ENCODE data around the gene MRPL53.
"Not testable (repeated sequence)": the region's sequence is repeated elsewhere in the genome, so short reads cannot be mapped to it uniquely, and the experiment has no call there.

Gene MRPL53

DNA sequence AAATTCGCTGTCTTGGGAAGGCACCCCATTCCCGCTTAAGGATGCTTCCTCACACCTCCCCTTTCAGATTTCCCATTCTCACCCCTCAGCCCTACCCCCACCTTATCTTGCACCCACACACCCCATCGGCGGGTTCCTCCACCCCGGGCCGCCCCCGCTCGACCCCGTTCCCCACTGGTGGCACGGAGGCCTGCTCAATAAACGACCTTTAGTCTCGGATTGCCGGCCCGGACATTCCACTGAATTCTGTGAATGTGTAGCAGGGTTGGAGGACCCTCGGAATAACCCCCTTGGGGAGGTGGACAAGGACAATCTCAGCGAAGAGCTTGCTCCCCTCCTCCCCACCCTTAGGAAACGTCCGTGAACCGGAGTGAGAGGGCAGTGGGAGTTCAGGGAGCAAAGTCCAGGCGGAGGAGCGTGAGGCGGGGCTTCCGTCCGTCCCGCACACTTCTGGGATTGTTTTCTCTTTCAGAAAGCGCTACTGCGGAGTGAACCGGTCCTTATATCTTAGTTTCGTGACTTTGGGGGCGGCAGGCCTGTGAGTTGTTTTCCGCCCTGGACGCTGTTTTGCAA, 29.8 kb upstream of the MRPL53 start:
- peak; percentile 48 for DNase-seq

DNA sequence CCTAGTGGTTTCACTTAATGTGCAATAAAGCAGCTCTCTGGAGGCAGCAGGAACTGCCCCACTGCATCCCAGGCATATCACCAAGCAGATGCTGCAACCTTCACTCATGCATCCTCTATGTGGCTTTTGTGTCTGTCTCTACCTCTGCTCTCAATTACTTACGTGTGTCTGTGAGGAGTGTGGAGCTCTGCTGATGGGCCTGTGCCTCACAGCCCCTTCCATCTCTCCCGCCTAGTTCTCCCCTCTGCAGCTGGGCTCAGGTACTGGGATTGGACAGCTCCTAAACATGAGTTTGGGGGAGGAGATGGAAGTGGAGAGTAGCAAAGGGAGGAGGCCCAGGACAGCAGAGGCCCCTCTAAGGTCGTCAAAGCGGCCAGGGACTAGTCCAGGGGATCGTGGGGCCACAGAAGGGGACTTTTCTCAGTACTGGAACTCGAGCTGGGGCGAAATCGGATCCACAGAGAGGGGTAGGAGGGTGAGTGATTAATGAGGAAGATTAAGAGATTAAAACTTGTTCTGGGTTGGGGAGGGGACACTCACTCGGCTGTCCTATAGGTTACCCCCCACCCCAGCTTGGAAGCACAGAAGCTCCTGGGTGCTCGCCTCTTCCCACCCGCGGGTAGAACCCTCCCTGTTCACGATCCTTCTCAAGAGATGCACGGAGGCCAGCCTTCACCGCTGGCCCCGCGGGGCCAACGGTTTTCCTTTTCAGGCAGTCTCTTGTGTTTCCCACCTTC, 29.0 kb upstream of the MRPL53 start:
- DNase-seq: peak; percentile 43

DNA sequence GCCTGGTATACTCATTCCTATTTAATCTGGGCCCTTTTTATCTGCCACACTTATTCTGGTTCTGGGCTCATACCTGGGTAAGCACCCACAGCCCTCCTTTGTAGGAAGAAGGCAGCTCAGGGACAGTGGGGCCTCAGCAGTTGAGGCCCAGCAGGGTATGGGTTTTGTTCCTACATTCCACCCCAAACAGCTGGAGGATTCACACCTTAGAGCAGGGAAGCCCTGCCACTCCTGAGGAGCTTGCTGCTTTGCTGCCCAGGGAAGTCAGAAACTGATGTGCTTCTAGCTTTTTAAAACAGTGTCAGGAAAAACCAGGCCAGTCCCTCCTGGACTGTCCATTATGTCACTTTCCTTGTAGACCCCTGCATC, 28.1 kb upstream of the MRPL53 start:
- no peak for DNase-seq

DNA sequence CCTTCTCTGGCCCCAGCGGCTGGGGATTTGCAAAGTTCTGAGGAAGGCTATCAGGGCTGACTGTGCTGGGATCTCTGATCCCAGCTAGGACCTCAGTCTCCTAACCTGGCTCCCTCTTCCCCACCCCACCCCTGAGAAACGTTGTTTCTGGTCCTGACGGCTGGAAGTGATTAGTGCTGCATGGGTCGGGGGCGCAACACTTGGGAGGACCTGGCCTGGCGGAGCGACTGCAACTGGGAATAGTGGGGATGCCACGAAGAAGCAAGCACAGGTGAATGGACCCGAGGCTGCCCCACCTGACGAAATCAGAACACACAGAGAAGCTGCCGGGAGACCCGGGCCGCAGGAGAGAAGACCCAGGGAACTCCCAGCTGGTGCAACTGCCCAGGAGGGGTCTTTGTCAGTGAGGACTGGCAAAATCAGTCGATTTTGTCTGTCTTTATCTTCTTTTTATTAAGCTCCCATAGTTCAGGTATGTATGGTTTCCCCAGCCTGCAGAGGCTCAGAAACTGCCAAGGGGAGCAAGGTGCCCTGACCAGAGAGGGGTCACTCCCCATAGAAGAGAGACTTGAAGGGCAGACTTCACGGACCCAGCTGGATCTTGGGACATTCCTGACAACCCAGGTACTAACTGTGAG, 27.6 kb upstream of the MRPL53 start:
- no peak for DNase-seq

DNA sequence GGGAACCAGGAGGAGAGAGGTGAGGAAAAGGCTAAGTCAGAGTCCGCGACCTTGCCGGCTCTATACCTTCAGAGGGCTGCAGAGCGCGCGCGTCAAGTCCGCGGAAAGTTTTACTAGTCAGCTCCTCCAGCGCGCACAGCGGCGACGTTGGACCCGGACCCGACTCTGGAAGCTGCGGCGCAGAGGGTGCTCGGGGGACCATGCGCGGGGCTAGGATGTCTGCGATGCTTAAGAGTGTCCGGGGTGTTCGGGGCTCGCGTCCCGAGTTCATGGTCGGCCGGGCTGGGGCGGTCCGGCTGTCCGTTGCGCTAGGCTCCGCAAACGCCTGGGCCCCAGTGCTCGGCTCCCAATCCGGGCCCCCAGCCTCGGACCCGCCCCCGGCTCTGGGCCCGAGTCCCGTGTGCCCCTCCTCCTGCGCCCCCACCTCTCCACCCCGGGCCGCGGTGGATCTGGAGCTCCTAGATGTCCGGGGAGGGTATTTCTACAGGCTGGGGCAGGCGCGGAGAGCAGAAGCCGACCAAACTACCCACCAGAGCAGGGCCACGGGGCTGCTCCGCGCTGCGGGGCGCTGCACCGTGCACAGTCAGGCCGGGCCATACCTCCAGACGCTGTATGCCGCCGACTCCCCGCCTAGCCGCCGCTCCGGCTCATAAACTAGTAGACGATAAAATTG, 26.9 kb upstream of the MRPL53 start, which contains the start of gene LBX2:
Gene LBX2 (minus strand): TSS at position 337 of the 673 bp plus-strand sequence. CDS start 66 bp downstream, at position 271.
- peak; percentile 66 for DNase-seq

DNA sequence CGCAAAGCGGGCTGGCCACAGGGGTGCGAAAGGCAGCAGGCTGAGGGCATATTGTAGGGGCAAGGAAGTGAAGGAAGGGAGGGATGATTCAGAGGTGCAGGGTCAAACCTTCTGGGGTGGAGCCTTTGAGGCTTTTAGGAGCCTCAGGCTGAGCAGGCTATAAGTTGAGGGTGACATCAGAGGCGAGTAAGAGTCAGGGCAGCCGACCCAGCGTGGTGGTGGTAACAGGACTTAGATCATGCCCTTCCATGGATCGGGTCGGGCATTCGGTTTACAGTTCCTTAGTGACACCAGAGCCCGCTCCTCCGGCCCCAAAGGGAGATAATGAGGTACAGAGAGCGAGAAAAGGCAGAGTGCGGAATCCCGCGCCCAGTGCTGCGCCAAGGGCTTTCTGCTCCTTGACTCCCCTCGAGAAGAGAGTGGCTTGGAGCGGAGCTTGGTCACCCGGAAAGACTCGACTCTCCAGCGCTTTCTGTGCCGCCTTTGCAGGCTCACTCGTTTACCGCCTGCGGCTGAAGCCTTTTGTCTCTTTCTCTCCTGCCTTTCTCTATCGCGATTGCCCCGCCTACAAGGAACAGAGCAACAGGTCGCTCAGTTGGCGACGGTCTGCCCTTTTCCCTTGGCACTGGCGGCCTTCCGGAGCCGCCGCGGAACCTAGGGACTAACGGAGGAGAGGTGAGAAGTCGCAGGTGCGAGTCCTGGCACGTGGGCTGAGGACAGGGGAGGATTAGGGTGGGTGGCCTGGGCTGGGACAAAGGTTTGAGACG, 26.2 kb upstream of the MRPL53 start:
- peak; percentile 77 for DNase-seq

DNA sequence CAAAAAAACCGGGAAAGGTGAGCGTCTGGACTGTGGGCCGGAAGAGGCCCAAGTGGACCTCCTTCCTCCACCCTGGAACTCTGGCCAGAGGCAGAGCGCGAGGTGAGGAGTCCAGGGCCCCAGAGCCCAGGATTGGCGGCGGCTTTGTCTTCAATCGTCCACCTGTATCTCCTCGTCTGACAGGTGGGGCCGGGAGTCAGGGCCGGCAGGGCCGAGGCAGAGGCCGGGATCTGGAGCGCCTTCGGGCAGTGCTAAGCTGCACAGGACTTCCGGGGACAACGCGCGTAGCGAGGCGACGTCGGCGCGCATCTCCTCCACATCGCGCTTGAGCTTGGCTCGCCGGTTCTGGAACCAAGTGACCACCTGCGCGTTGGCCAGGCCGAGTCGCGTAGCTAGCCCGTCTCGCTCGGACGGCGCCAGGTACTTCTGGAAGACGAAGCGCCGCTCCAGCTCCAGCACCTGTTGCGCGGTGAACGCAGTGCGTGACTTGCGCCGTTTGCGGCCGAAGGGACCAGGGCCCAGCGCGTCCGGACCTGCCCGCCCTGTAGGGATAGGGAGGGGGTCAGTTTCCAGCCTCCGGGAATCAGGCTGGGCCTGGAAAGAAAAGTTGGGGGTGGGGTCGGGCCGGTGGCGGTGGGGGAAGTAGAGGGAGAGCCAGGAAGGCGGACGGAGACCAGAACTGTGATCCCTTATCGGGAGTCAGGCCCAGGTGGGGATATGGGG, 25.5 kb upstream of the MRPL53 start:
- peak; percentile 53 for DNase-seq

DNA sequence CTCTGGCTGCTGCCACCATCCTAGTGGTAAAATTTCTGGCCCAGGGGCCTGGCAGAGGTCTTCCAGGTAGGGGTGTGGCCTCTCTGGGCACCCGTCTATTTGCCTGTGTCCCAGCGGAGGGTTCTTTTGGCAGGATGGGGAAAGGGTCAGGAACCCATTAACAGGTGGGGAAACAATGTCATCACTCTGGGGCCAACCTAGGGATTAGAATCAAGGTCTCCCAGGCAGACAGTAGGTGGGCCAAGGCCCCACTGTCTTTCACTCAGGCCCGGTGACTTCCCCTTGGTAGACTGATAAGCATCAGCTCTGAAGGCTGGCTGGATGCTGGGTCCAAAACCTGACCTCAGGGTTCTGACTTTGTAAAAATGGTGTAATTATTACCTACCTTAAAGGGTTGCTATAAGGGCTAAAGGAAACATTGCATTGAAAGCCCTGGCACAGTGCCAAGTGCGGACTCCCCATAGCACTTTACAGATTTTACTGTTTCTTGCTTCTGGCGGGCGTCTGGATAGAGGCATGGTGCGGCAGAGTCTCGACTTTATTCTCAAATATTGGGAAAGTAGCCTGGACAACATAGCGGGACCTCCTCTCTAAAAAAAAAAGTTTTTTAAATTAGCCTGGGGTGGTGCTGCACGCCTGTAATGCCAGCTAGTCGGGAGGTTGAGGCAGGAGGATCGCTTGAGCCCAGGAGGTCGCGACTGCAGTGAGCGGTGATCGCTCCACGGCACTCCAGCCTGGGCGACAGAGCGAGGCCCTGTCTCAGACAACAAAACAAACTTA, 24.7 kb upstream of the MRPL53 start:
- no peak for DNase-seq

DNA sequence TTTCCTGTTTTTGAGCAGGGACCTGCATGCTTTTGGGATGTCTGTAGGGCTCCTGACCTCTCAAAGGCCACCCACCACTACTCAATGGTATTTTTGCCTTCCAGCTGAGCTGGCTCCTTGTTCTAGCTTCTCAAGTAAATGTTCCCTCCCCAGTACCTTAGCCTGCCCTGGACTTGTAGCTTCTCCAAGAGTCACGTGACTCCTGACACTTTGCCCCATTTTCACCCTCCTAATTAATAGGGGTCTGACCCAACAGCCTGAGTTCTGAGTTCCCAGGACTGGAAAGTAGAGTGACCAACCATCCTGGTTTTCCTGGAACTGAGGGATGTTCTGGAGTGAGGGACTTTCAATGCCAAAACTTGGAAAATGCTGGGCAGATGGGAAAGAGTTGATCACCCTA, 23.0 kb upstream of the MRPL53 start:
- DNase-seq: no peak

DNA sequence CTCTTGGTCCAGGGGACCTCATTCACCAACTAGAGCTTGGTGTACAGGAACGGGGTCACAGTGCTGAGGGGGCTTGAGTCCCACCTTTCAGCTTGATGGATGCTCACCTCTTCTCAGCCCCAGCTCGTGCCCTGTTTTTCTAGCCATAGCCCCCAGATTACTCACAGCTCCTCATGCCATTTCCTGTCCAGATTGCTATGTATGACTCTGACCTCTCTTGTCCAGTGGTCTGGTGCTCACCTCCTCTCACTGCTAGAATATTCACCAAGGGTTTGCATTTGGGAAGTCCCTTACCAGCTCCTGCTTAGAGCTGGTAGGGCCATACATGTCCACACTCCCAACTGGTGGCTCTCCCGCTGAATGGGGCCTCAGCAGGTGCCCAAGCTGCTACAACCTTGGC, 21.1 kb upstream of the MRPL53 start:
- no peak for DNase-seq

DNA sequence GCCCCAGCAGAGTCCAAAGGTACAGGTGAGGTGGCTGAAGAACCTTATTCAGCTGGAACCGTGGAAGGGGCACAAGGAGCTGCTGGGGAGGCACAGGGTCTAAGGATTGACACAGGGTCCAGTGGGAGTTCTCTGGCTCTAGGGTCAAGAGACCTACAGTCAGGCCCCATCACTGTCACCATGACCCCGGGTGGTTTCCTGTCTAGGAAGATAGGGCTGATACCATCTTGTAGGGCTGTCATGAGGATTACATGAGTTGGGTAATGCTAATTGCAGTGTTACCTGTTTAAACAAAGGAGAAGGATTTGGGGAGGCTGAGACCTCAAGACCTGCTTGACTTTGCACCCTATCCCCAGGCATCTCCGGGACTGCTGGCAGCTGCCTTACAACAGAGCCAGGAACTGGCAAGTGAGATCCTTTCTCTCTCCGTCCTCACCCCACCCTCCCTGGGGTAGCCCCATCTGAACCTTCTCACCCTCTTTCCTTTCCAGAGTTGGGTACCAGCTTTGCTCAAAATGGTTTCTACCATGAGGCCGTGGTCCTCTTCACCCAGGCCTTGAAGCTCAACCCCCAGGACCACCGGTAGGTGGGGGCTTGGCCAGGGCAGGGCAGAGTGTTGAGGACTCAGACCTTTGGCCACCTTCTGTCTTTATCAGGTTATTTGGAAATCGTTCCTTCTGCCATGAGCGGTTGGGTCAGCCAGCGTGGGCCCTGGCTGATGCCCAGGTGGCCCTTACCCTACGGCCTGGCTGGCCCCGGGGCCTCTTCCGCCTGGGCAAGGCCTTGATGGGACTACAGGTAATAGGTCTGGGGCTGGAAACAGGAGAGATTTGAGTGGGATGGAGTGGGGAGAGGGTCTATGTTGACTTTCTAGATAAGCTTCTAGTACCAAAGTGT, 19.4 kb upstream of the MRPL53 start:
- no peak for DNase-seq

DNA sequence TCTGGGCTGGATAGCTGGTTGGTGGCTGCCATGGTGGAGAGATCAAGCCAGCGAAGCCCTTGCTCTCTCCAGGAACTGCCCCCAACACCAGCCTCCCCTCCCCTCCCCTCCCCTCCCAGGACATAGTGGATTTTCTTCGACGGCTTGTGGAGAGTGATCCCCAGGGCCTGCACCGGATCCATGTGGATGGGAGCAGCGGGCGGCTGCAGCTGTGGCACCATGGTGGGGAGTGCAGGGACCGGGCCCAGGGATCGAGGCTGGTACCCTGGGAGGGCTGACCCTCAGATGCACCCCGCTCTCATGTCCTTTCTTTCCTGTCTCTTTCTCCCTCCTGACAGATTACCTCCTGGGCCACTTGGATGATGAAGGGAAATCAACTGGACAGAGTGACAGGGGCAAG, 17.4 kb upstream of the MRPL53 start:
- no peak for DNase-seq

DNA sequence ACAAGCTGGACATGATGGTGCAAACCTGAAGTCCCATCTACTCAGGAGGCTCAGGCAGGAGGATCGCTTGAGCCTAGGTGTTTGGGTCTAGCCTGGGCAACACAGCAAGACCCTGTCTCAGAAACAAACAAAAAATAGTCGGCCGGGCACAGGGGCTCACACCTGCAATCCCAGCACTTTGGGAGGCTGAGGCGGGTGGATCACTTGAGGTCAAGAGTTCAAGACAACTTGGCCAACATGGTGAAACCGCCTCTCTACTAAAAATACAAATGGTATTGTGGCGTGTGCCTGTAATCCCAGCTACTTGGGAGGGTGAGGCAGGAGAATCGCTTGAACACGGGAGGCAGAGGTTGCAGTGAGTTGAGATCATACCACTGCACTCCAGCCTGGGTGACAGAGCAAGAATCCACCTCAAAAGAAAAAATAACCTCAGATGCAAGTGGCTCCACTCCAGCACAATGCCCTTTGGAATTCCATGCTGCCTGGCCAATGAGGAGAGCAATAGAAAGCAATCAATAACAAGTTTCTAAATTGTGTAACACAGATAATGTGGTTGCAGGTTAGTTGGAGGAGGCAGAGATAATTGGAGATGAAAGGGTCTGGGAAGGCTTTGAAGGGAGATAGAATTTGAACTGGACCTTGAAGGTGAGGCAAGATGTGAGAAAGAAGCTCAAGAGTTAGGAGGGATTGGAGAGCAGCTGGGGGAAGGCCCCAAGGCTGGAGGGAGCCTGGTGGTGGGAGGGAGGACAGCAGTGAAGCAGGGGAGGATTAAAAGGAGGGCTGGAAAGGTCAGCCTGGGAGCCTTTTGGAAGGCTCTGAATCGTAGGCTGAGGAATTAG, 16.4 kb upstream of the MRPL53 start:
- no peak for DNase-seq

DNA sequence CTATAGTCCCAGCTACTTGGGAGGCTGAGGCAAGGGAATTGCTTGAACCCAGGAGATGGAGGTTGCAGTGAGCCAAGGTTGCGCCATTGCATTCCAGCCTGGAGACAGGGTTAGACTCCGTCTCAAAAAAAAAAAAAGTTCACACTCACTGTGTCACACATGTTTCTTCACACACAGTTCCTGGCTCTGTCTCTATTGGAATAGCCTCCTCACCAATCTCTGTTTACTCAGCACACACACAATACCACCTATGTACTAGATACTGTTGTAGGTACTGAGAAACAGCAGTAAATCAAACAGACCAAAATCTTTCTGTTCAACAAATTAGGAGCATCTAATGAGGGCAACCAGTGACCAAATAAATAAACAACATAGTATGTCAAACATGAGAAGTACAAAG, 13.7 kb upstream of the MRPL53 start:
- DNase-seq: no peak

DNA sequence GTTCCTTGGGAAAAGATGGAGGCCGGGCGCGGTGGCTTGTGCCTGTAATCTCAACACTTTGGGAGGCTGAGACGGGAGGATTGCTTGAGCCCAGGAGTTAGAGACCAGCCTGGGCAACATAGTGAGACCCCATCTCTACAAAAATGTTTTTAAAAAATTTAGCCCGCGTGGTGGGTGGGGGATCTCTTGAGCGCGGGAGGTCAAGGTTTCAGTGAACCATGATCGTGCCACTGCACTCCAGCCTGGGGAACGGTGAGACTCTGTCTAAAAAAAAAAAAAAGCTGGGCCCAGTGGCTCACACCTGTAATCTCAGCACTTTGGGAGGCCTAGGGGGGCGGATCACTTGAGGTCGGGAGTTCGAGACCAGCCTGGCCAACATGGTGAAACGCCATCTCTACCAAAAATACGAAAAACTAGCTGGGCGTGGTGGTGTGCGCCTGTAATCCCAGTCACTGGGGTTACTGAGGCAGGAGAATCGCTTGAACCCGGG, 11.2 kb upstream of the MRPL53 start:
- not testable (repeated sequence) for DNase-seq

DNA sequence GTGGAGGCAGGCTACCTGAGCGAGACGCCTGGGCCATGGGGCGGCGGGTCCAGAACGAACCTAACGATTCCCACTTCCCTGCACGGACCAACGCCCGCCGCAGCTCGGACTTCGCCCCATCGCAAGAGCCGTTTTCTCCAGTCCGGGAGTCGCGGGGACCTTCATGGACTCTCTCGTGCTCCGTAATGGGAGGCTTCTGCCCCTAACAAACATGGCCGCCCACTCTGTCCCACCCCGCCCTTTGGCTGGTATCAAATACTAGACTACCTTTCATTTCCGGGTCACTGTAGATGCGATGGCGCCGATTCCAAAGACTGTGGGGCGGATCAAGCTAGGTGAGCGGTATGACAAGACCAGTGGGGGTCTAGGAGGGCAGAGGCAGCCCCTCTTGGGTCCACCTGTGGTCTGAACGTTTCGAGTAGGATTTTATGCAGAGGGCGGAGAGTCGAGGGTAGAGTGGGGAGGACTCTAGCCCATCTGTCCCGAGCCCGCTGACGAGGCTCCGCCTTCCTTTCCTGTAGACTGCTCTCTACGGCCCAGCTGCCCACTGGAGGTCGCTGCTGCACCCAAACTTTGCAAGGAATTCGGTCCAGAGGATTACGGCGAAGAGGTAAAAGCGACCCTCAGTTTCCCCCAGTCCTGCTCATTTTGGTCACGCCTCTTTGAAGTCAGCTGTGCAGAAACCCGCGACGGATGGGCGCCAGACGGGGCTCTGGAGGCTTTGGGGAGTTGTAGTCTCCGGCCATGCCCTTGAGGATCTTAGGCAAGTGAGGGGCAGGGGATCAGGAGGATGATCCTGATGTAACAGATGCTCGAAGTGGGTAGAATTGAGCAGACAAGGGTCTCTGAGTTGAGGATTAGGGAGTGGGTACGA, 10.6 kb upstream of the MRPL53 start, which contains the start of the genes CCDC142 and TTC31:
Gene CCDC142 (minus strand): TSS at position 198 of the 874 bp plus-strand sequence. CDS start 161 bp downstream, at position 37.
Gene TTC31 (plus strand): TSS at position 281 of the 874 bp plus-strand sequence. CDS start 15 bp downstream, at position 296.
- peak; percentile 98 for DNase-seq

DNA sequence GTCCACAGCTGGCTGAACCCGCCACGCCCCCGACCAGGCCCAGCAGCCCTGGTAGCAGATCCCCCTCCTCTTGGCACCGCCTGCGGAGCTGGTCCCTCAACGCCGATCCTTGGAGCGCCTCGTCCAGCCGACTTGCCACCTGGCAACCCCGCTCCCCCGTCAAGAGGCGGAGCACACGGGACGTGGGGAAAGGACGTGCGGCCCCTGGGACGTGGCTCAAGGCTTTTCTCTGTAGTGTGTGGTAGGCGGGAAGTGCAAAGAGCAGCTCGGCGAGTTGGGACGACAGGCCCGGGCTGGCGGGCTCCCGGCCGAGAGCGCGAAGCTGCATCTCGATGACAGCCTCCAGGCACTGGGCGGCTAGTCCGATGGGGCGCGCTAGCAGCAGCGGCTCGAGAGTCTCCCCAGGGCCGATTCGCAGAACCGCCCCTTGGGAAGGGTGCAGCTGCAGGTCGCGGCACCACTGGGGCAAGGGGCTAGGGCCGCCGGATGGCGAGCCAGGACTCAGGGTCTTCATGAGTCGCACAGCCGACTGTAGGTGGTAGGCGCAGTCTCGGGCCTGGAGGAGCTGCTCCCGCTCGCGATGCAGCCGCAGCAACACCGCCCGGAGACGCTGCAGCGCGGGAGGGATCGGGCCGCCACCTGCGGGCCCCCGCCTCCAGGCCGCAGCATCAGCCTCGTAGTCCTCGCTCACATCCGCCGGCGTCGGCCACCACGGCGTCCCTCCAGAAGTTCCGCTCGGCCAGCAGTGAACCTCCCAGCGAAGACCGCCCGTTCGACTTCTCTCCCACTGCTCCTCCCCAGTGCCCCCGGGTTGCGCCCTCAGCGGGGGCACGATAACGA, 9.7 kb upstream of the MRPL53 start:
- DNase-seq: no peak

All from eye (tissue), 1 donor.